ENCODE results near the gene SELENOO.

DNA sequence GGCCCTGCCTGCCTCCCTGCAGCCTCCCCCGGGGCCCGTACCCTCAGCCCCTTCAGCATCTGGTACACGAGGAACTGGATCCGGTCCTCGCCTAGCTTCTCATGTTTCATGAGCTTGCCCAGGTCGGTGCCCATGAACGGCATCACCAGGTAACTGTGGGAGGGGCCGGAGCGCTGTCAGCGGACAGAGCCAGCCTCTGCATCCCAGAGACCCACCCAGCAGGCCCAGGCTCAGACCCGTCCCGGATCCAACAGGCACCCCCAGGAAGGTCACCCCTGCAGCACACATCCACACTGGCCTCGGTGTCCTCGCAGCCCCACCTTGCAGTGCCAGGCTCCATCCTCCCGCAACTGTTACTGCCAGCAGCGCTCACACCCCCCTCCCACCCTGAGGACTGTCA is 56.2 kb downstream of the SELENOO start:
- TF ChIP-seq ARNTL (CRISPR knock-in tag; IDR thresholded peaks at IDR 0.05; ENCODE audit: borderline replicate concordance, low read depth) (no peak), TOX (CRISPR knock-in tag; IDR thresholded peaks at IDR 0.05; ENCODE audit: borderline replicate concordance) (no peak), BACH2 (CRISPR knock-in tag; IDR thresholded peaks at IDR 0.05; ENCODE audit: borderline replicate concordance) (no peak), ZFP30 (CRISPR knock-in tag; IDR thresholded peaks at IDR 0.05) (no peak), ZNF565 (CRISPR knock-in tag; conservative IDR thresholded peaks at IDR 0.05; ENCODE audit: low read depth) (no peak), GLIS3 (CRISPR knock-in tag; IDR thresholded peaks at IDR 0.05) (no peak), OSR1 (CRISPR knock-in tag; IDR thresholded peaks at IDR 0.05) (no peak)
- TF ChIP-seq, protein P1, sequence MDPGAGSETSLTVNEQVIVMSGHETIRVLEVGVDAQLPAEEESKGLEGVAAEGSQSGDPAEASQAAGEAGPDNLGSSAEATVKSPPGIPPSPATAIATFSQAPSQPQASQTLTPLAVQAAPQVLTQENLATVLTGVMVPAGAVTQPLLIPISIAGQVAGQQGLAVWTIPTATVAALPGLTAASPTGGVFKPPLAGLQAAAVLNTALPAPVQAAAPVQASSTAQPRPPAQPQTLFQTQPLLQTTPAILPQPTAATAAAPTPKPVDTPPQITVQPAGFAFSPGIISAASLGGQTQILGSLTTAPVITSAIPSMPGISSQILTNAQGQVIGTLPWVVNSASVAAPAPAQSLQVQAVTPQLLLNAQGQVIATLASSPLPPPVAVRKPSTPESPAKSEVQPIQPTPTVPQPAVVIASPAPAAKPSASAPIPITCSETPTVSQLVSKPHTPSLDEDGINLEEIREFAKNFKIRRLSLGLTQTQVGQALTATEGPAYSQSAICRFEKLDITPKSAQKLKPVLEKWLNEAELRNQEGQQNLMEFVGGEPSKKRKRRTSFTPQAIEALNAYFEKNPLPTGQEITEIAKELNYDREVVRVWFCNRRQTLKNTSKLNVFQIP (CRISPR knock-in tag; IDR thresholded peaks at IDR 0.05; ENCODE audit: borderline replicate concordance, low read depth), result no peak
- TF ChIP-seq, protein P2, sequence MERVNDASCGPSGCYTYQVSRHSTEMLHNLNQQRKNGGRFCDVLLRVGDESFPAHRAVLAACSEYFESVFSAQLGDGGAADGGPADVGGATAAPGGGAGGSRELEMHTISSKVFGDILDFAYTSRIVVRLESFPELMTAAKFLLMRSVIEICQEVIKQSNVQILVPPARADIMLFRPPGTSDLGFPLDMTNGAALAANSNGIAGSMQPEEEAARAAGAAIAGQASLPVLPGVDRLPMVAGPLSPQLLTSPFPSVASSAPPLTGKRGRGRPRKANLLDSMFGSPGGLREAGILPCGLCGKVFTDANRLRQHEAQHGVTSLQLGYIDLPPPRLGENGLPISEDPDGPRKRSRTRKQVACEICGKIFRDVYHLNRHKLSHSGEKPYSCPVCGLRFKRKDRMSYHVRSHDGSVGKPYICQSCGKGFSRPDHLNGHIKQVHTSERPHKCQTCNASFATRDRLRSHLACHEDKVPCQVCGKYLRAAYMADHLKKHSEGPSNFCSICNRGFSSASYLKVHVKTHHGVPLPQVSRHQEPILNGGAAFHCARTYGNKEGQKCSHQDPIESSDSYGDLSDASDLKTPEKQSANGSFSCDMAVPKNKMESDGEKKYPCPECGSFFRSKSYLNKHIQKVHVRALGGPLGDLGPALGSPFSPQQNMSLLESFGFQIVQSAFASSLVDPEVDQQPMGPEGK (CRISPR knock-in tag; IDR thresholded peaks at IDR 0.05; ENCODE audit: borderline replicate concordance), result no peak
